Common myeloid progenitor, CD34-positive (primary cell): ENCODE data around the gene RUNDC1. TPM values are rescaled to one million over a fixed set of nuclear protein-coding genes. Genes with fewer than 3 reads are reported as not detected.

Experiments used
- CTCF ChIA-PET: fragments of 350-600 bp; sonication (Branson Sonifier 250); formaldehyde crosslinking; loops from one replicate; lab custom pipeline; 2021; ENCODE audit warnings: antibody characterized with exemption; lab: Charles Lee
- POLR2A ChIA-PET: fragments of 350-600 bp; sonication (Branson Sonifier 250); formaldehyde crosslinking; loops from one replicate; lab custom pipeline; 2021; ENCODE audit warnings: antibody characterized with exemption; lab: Charles Lee
- DNase-seq, 3 donors: peaks; one replicate each; pipeline versions ENCODE4 v3.0.0 to v3.0.0-alpha.2; 2013
- H3K27ac ChIP-seq, 2 experiments: 1 replicate in 1 of 2; 2 replicates in 1 of 2; pipeline ENCODE4 v1.7.0; 2013; ENCODE audit warnings: inconsistent platforms in 2 of 2, low read length in 2 of 2, mild to moderate bottlenecking in 2 of 2, low read depth in 1 of 2, moderate library complexity in 1 of 2; ENCODE audit not compliant: severe bottlenecking in 2 of 2, insufficient read depth in 1 of 2, poor library complexity in 1 of 2
- H3K27me3 ChIP-seq, 5 experiments: replicated peaks in 2 of 5; 1 replicate in 3 of 5; 2 replicates in 2 of 5; pipeline versions ENCODE4 v1.6.1 to v1.7.0; 2013; ENCODE audit warnings: low read length in 4 of 5, mild to moderate bottlenecking in 2 of 5, moderate library complexity in 2 of 5, inconsistent platforms in 1 of 5; ENCODE audit not compliant: insufficient read depth in 5 of 5, control insufficient read depth in 4 of 5
- H3K36me3 ChIP-seq, 4 experiments: 1 replicate in 2 of 4; 2 replicates in 2 of 4; pipeline versions ENCODE4 v1.6.1 to v1.7.0; 2013; ENCODE audit warnings: low read length in 3 of 4, control low read depth in 1 of 4, mild to moderate bottlenecking in 1 of 4; ENCODE audit not compliant: control insufficient read depth in 4 of 4, insufficient read depth in 4 of 4
- H3K4me1 ChIP-seq, 4 experiments: 1 replicate in 3 of 4; 2 replicates in 1 of 4; pipeline versions ENCODE4 v1.6.1 to v1.7.1; 2013; ENCODE audit warnings: low read length in 3 of 4, mild to moderate bottlenecking in 3 of 4, control low read depth in 1 of 4, inconsistent platforms in 1 of 4, moderate library complexity in 1 of 4; ENCODE audit not compliant: control insufficient read depth in 4 of 4, insufficient read depth in 4 of 4; ENCODE audit errors: control extremely low read depth in 1 of 4
- H3K4me3 ChIP-seq, 7 experiments: 1 replicate in 4 of 7; 2 replicates in 3 of 7; pipeline versions ENCODE4 v1.5.1 to v1.7.0; 2013; ENCODE audit warnings: mild to moderate bottlenecking in 7 of 7, low read length in 6 of 7, moderate library complexity in 6 of 7, inconsistent platforms in 2 of 7, low read depth in 2 of 7, control low read depth in 1 of 7; ENCODE audit not compliant: insufficient read depth in 4 of 7, control insufficient read depth in 1 of 7; ENCODE audit errors: extremely low read depth in 1 of 7
- H3K9me3 ChIP-seq, 5 experiments: 1 replicate in 4 of 5; 2 replicates in 1 of 5; pipeline versions ENCODE4 v1.6.1 to v1.7.1; 2013; ENCODE audit warnings: low read length in 4 of 5, mild to moderate bottlenecking in 2 of 5, inconsistent platforms in 1 of 5, low read depth in 1 of 5, moderate library complexity in 1 of 5; ENCODE audit not compliant: control insufficient read depth in 4 of 5, insufficient read depth in 2 of 5; ENCODE audit errors: control extremely low read depth in 1 of 5
- WGBS: methylation state at CpG from one replicate; pipeline ENCODE4 v1.1.5; 2013; ENCODE audit not compliant: insufficient coverage; 5-methylcytosine and 5-hydroxymethylcytosine counted together
- polyA plus RNA-seq: library from polyadenylated mRNA; unstranded; fragments of 120-200 nt; gene quantifications from one replicate; pipeline ENCODE4 v1.2.1, GENCODE V29; 2013

RUNDC1 gene
- polyA plus RNA-seq = 6.5 TPM

- Histone ChIP-seq H3K4me3 (peak within 1 kb of the TSS; percentile 83 to 95 (median 90)), H3K9me3 (no peaks in the 10 kb centered on the region), H3K27me3 (no peaks in the 10 kb centered on the region), H3K4me1 (peaks cover 13 to 38% (median 34%) of the 10 kb centered on the region in 4 experiments), H3K36me3 (peaks cover 0 to 2% (median under 1%) of the 10 kb centered on the region in 4 experiments), H3K27ac (peak within 1 kb of the TSS; percentile 59 to 87)
- ChIA-PET POLR2A (interaction anchor here (0.5 to 1.4 kb wide), 3 partner anchors 16 to 258 kb away, joined by 3 to 5 read pairs (median 4); partner anchors contain the start of gene AARSD1), CTCF (interaction anchor here (0.9 to 1.0 kb wide), 2 partner anchors 12 to 18 kb away, joined by 4 read pairs; partner anchors contain the start of gene RPL27)
- 0% methylated on average over 33 of the region's 39 CpGs for WGBS
- DNase-seq = peak; percentile 88 to 92 (median 90)
Measured at GRCh38 chr17:42980274-42980765, at the start of gene RUNDC1. Gene RUNDC1 (plus strand): TSS chr17:42980565. CDS start chr17:42980577, 12 bp downstream.

GRCh38 chr17:42937712-42938596 lies 42.4 kb upstream of the RUNDC1 start:
- Histone ChIP-seq H3K4me1 (no peaks in the 10 kb centered on the region), H3K9me3 (no peaks in the 10 kb centered on the region), H3K36me3 (no peaks in the 10 kb centered on the region), H3K27me3 (no peaks in the 10 kb centered on the region), H3K27ac (no peak overlapping the region), H3K4me3 (no peak overlapping the region)
- ChIA-PET POLR2A (interaction anchor here (1.0 to 1.5 kb wide), 2 partner anchors 90 to 105 kb away, joined by 3 to 7 read pairs; partner anchors contain the start of gene PSME3), CTCF (interaction anchor here (0.6 to 8.9 kb wide), 13 partner anchors 9 to 402 kb away, joined by 3 to 136 read pairs (median 4); partner anchors contain the start of genes AOC2 and AOC3)
- 53% methylated on average over 5 of the region's 9 CpGs for WGBS
- DNase-seq = peak; percentile 67 to 83 (median 81)

GRCh38 chr17:42944211-42944610 lies 36.2 kb upstream of the RUNDC1 start:
- Histone ChIP-seq H3K27ac (no peak overlapping the region), H3K27me3 (no peaks in the 10 kb centered on the region), H3K4me1 (no peaks in the 10 kb centered on the region), H3K4me3 (no peak overlapping the region), H3K36me3 (peaks cover 0 to 6% (median 1%) of the 10 kb centered on the region in 4 experiments), H3K9me3 (no peaks in the 10 kb centered on the region)
- ChIA-PET POLR2A (no interaction called here), CTCF (interaction anchor here (8.9 kb wide), 1 partner anchor 99 kb away, joined by 136 read pairs; the partner anchor contains the start of gene AOC2)
- 0% methylated on average over 1 of the region's 3 CpGs for WGBS
- no peak for DNase-seq

GRCh38 chr17:42946812-42947211 lies 33.6 kb upstream of the RUNDC1 start:
- POLR2A ChIA-PET = no interaction called here

GRCh38 chr17:42950044-42950783 lies 30.2 kb upstream of the RUNDC1 start:
- H3K9me3 ChIP-seq = no peaks in the 10 kb centered on the region
- H3K36me3 ChIP-seq = peaks cover 8 to 64% (median 36%) of the 10 kb centered on the region in 4 experiments
- no peak for DNase-seq
- no peaks in the 10 kb centered on the region for H3K27me3 ChIP-seq
- H3K4me3 ChIP-seq = no peak overlapping the region
- ChIA-PET POLR2A (interaction anchor here (0.6 kb wide), 1 partner anchor 176 kb away, joined by 4 read pairs; no protein-coding TSS in a partner anchor), CTCF (interaction anchor here (1.2 kb wide), 1 partner anchor 107 kb away, joined by 7 read pairs; no protein-coding TSS in a partner anchor)
- H3K27ac ChIP-seq = no peak overlapping the region
- WGBS = 97% methylated on average over 4 of the region's 13 CpGs
- no peaks in the 10 kb centered on the region for H3K4me1 ChIP-seq

More at GRCh38 chr17:42946812-42947211, 33.6 kb upstream of the RUNDC1 start:
- Histone ChIP-seq H3K4me3 (no peak overlapping the region), H3K9me3 (no peaks in the 10 kb centered on the region), H3K27me3 (no peaks in the 10 kb centered on the region), H3K4me1 (no peaks in the 10 kb centered on the region), H3K36me3 (peaks cover 6 to 32% (median 16%) of the 10 kb centered on the region in 4 experiments), H3K27ac (no peak overlapping the region)
- WGBS = no CpG with 5 or more reads among the region's 1 CpG
- no peak for DNase-seq
- CTCF ChIA-PET = no interaction called here

GRCh38 chr17:42953669-42954068 lies 26.7 kb upstream of the RUNDC1 start:
- ChIA-PET POLR2A (no interaction called here), CTCF (interaction anchor here (0.8 to 1.6 kb wide), 4 partner anchors 9 to 111 kb away, joined by 3 to 6 read pairs (median 4); no protein-coding TSS in a partner anchor)
- no peaks in the 10 kb centered on the region for H3K4me1 ChIP-seq
- no peaks in the 10 kb centered on the region for H3K9me3 ChIP-seq
- no peak for DNase-seq
- H3K36me3 ChIP-seq = peaks cover 13 to 80% (median 56%) of the 10 kb centered on the region in 4 experiments
- 100% methylated on average over 1 of the region's 1 CpG for WGBS
- no peak overlapping the region for H3K4me3 ChIP-seq
- H3K27ac ChIP-seq = no peak overlapping the region
- H3K27me3 ChIP-seq = no peaks in the 10 kb centered on the region
